ENCODE measurements around the gene RGS13.
"Not testable (repeated sequence)": the region's sequence is repeated elsewhere in the genome, so short reads cannot be mapped to it uniquely, and the experiment has no call there.

Gene RGS13

DNA sequence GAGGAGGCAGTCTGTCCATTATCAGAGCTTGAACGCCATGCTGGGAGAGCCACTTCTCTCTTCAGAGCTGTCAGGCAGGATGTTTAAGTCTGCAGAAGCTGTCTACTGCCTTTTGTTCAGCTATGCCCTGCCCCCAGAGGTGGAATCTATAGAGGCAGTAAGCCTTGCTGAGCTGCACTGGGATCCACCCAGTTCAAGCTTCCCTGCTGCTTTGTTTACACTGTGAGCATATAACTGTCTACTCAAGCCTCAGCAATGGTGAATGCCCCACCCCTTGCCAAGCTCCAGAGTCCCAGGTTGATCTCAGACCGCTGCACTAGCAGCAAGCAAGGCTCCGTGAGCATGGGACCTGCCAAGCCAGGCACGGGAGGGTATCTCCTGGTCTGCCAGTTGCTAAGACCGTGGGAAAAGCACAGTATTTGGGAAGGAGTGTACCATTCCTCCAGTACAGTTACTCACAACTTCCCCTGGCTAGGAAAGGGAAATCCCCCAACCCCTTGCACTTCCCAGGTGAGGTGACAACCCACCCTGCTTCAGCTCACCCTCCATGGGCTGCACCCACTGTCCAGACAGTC lies 32.5 kb downstream of the RGS13 start:
- in situ Hi-C loops (cut with MboI; ENCODE audit: low sequenced_read_pairs): no loop called here

- in situ Hi-C loops (cut with MboI; ENCODE audit: low sequenced_read_pairs): no loop called here
Observed at GRCh38 chr1:192669174-192669573, 33.2 kb downstream of the RGS13 start.

GRCh38 chr1:192675716-192676115 lies 39.8 kb downstream of the RGS13 start:
- in situ Hi-C loops (cut with MboI; ENCODE audit: low sequenced_read_pairs): no loop called here

DNA sequence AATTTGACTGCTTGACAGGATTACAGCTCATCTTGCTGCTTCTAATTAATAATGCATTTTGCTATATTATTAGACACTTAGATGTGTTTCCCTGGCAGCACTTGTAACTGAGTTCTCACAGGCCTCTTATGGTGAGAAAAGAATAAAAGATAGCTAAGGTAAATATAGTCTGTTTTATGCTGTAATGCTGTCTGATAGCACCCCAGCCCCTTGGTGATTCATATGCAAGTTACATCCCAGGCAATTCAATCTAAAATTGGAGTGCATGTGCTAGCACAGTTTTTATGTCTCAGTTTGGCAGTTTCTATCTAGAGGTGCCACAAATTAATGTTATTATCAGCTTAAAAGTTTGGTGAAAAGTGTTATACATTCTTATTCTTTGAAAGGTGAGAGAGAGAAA lies 42.2 kb downstream of the RGS13 start:
- in situ Hi-C loops (cut with MboI; ENCODE audit: low sequenced_read_pairs): no loop called here

GRCh38 chr1:192682335-192682734 lies 46.4 kb downstream of the RGS13 start:
- in situ Hi-C loops (cut with MboI; ENCODE audit: low sequenced_read_pairs): no loop called here

GRCh38 chr1:192683081-192683480 lies 47.1 kb downstream of the RGS13 start:
- in situ Hi-C loops (cut with MboI; ENCODE audit: low sequenced_read_pairs): not testable (repeated sequence)

- in situ Hi-C loops (cut with MboI; ENCODE audit: low sequenced_read_pairs): no loop called here
Observed at GRCh38 chr1:192689459-192689858, 53.5 kb downstream of the RGS13 start.

DNA sequence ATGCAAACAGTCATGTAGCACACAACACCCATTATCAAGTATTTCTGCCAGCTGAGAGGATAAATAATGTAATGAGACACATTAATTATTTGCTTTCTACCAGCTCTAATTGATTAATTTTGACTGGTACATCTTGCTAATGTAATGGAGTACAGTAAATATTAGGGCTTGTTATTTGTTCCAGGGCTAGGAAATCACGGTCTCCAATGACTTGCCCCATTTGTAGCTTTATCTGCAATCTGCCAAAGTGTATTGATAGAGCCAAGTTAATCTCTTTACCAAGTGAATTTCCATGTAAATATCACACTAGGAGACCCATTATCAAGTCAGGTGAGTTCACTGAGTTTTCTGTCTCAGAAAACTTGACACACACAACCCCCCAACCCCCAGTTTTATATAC lies 55.1 kb downstream of the RGS13 start:
- in situ Hi-C loops (cut with MboI; ENCODE audit: low sequenced_read_pairs): no loop called here

- in situ Hi-C loops (cut with MboI; ENCODE audit: low sequenced_read_pairs): no loop called here
Observed at GRCh38 chr1:192696082-192696481, 60.1 kb downstream of the RGS13 start.

GRCh38 chr1:192697771-192698170 lies 61.8 kb downstream of the RGS13 start:
- in situ Hi-C loops (cut with MboI; ENCODE audit: low sequenced_read_pairs): no loop called here

- in situ Hi-C loops (cut with MboI; ENCODE audit: low sequenced_read_pairs): no loop called here
Observed at GRCh38 chr1:192698731-192699130, 62.8 kb downstream of the RGS13 start.

- in situ Hi-C loops (cut with MboI; ENCODE audit: low sequenced_read_pairs): no loop called here
Observed at GRCh38 chr1:192700834-192701271, 64.9 kb downstream of the RGS13 start.

GRCh38 chr1:192702212-192702902 lies 66.4 kb downstream of the RGS13 start:
- in situ Hi-C loops (cut with MboI; ENCODE audit: low sequenced_read_pairs): no loop called here

- in situ Hi-C loops (cut with MboI; ENCODE audit: low sequenced_read_pairs): no loop called here
Observed at GRCh38 chr1:192703283-192704206, 67.6 kb downstream of the RGS13 start.

DNA sequence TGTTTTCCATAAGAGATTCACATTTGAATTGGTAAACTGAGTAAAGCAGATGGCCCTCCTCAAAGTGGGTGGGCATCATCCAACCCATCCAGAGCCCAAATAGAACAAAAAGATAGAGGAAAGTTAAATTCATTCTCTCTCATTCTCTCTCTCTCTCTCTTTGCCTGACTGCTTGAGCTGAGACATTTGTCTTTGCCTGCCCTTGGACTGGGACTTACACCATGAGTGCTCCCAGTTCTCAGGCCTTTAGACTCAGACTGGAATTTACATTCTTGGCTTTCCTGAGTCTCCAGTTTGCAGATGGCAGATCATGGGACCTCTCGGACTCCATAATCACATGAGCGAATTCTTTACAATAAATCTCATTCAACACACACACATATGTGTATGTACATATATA lies 69.6 kb downstream of the RGS13 start:
- in situ Hi-C loops (cut with MboI; ENCODE audit: low sequenced_read_pairs): no loop called here

DNA sequence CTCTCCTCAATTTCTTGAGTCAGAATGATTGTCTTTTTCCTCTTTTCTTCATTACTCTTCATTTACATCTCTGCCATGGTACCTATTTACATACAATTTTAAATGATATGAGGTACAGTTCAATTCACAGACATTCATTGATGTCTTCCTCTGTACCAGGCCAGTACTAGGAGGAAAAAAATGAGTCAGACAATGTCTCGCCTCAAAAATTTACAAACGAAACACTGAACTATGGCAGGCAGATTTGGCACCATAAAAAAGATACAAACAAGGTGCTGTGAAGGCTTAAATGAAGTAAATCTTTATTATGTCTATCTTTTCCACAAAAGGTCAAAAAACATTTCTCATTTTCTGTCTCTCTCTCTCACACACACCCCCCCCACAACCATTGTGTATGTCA lies 71.0 kb downstream of the RGS13 start:
- in situ Hi-C loops (cut with MboI; ENCODE audit: low sequenced_read_pairs): no loop called here

DNA sequence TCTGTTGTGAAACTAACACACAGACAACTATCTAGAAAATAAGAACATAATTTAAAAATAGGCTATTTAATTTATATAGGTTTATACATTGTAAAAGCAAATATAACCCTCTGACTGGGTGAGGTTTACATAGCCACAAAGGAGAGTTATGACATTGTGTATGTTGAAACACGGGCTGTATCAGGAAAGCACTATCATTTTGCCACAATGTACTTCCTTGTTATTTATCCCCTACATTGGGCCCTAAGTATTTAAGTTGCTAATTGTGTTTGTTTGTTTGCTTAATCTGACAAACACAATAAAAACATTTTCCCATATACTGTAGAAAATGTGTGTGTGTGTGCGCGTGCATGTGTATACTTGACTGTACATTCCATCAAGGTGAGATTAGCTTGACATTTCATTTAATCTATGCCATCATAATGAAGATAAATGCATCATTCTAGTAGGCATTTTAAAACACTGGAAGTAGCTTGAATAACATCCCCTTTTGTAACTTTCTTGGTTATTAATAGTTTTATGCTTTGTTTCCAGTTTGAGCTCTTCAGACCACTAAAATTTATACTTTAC lies 72.1 kb downstream of the RGS13 start:
- in situ Hi-C loops (cut with MboI; ENCODE audit: low sequenced_read_pairs): no loop called here

GRCh38 chr1:192709544-192709943 lies 73.6 kb downstream of the RGS13 start:
- in situ Hi-C loops (cut with MboI; ENCODE audit: low sequenced_read_pairs): no loop called here
